Mucosa of gallbladder (tissue), 1 donor: ENCODE results near the gene MAGI1. TPM values are rescaled to one million over a fixed set of nuclear protein-coding genes. Genes with fewer than 3 reads are reported as not detected.
"Not testable (repeated sequence)": the region's sequence is repeated elsewhere in the genome, so short reads cannot be mapped to it uniquely, and the experiment has no call there.

Experiments
- DNase-seq: peaks from one replicate; pipeline ENCODE4 v3.0.0-alpha.2; 2020; ENCODE audit warnings: low spot score
- total RNA-seq: library from RNA; stranded (reverse); gene quantifications from one replicate; pipeline ENCODE4 v1.2.1, GENCODE V29; 2021
- donor health status: DM: no; HTN: no; CAD: no.

Gene MAGI1
- total RNA-seq, result 87.4 TPM

DNA sequence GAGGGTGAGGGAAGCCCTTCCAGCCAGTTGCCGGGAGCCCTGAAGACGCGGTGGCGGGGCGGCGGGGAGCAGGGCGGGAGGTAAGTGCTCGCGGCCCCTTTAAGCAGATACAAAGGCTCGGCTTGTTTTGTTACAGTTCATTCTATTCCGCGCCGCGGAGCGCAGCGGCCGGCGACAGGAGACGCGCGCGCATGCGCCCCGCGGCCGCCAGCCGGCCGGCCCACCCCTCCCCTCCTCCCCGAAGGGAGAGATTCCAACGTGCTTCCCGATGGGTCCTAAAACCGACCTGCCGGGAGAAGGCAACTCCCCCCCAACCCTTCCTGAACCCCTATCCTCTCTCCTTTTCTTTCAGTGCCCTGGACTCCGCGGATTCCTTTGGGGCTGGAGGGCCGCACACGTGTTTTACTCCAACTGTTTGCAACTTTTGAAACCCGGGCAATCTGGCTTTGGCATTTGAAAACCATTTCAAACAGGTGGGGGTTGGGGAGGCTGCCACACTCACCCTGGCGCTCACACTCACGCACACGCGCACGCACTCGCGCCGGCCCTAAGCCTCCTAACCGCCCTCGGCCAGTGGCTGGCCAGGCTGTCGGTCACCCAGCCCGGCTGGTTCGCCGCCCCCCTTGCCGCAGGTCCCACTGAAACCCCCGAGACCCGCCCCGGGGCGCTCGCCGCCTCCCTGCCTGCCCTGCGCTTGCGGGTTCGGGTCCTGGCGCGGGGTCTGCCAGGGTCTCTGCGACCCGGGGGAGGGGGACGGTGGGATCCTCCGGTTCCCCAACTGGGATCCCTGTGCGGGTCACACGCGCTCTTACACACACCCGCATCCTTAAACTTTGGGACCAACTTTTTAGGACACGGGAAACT lies at the start of gene MAGI1:
TSS of gene MAGI1 (minus strand) at position 193 of the 864 bp plus-strand sequence. CDS start 610 bp downstream, outside the sequence.
- DNase-seq, result peak; percentile 94

- no peak for DNase-seq
Observed at GRCh38 chr3:66083784-66084213, 45.1 kb upstream of the MAGI1 start.

DNA sequence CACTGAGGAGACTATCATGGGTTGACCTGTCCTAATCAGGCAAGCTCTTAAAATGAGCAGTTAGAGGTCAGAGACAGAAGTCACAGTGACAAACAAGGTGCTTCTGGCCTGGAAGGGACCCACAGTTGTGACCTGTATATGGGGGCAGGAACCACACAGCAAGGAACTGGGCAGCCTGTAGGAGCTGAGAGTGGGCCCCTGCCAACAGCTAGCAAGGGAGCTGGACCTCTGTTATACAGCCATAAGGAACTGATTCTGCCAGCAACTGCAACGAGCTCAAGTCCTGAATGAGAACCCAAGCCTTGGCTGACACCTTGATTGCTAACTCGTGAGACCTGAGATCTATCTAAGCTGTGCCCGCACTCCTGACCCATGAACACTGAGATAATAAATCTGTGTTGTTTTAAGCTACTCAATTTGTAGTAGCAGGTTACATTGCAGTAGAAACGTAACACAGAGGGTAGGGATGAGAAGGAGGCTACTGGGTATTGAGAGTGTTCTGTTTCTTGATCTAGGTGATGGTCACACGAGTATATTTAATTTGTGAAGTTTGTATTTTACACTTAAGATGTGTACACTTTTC lies 44.5 kb upstream of the MAGI1 start:
- DNase-seq, result no peak

GRCh38 chr3:66082679-66083078 lies 44.0 kb upstream of the MAGI1 start:
- DNase-seq, result no peak

DNA sequence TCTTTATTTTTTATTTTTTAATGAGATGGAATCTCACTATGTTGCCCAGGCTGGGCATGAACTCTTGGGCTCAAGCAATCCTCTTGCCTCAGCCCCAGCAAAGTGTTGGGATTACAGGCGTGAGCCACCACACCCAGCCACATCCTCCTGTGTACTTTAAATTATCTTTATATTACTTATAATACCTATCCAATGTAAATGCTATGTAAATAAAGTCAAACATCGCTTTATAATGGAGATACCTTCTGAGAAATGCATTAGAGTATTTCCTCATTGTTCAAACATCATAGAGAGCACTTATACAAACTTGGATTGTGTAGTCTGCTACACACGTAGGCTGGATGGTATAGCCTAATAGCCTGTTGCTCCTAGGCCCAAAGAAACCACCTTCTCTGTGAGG lies 41.4 kb upstream of the MAGI1 start:
- DNase-seq, result no peak

DNA sequence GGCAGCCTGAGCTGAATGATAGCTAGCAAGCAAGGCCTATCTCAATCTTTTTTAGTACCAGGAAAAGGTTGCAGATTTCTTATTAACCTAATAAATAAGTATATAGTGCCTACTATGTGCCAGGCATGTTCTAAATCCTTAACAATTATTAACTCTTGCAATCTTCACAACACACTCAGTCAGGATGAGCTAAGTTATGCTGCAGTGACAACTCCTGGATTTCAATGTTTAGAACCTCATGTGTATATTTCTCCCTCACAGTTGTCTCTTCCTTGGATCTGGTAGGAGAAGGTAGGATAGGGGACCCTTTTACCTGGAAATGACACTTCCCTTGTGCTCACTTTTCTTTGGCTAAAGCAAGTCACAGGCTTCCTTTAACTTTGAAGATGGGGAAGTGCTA lies 39.3 kb upstream of the MAGI1 start:
- DNase-seq, result no peak

DNA sequence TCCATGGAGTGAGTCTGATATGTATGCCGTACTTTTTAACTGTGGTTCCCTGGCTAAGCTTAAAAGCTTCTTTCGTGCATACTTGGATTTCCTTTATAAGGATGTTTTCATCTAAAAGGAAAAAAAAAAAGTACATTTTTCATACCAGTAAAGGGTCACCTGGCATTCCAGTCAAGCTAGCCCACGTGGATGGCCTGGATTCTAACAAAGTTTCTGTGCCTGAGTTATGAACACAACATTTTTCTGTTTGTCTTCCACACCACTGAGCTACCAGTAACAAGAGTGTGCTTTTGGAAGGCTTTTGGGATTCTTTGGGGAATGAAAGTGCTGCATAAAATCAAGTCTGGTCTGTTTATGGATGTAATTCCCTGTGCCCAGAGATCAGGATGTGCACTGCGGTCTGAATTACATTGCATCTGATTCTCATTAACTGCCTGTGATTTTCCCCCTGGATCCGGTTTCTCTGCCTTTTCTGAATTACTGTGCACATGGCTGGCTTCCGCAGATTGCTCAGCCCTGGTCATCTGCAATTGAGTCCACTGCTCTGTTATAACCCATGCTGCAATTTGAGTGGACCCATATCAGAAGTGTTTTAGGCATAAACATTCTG lies 38.2 kb upstream of the MAGI1 start:
- DNase-seq, result peak; percentile 22

- no peak for DNase-seq
Observed at GRCh38 chr3:66075281-66075680, 36.6 kb upstream of the MAGI1 start.

- DNase-seq, result peak; percentile 27
Observed at GRCh38 chr3:66073464-66074141, 34.9 kb upstream of the MAGI1 start.

DNA sequence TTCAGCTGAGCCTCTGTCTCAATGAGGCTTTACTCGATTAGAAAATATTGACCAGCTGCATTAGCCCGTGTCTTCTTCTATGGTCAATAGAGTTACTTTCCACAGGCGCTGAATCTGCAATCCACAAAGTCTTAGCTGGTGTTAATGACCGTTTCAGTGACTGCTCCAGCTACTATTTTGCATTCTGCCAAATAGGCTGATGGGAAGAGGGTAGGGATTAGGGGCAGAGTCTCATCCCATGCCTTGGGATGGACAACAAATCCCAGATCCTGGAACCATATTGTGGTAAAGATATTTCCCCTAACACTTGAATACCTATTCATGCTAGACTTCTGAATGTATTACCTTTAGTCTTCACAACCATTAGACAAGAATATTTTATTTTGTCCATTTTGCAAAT lies 29.5 kb upstream of the MAGI1 start:
- no peak for DNase-seq

GRCh38 chr3:66066963-66067617 lies 28.4 kb upstream of the MAGI1 start:
- DNase-seq, result no peak

- DNase-seq, result no peak
Observed at GRCh38 chr3:66055289-66055688, 16.6 kb upstream of the MAGI1 start.

- no peak for DNase-seq
Observed at GRCh38 chr3:66053550-66054094, 14.9 kb upstream of the MAGI1 start.

DNA sequence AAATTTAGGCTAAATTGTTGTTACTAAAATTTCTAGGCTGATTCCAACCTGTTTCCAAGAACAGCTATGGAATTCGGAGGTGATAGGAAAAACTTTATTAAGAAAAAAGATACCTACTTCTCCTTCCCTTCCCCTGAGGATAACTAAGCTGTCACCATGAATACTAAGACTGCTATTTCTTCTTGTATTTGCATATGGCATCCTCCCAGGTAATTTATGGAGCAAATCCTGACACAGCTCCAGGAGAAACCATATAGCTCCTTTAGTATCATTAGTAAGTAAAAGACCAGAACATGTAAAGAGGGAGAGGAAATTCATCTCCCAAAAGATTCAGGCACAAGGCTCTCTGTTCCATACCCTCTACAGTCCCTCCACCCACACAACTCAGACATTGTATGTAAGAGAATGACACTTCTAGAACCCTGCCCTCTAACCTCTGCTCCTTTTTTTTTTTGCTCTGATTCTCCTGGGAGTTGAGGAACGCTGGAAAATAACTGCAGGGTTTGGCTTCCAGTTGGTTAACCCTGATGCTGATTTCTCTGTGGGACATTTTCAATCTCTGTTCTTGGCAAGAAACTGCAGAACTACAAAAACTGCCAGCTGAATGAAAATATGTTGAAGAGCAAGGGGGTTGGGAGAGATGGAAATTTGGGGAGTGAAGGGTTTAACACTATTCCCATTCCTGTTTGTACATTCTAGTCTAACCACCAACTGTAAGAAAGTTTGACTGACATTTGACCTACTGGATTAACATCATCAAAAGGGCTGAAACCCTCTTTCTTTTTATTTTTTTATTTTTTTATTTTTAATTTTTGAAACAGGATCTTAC lies 14.2 kb upstream of the MAGI1 start:
- DNase-seq, result no peak

DNA sequence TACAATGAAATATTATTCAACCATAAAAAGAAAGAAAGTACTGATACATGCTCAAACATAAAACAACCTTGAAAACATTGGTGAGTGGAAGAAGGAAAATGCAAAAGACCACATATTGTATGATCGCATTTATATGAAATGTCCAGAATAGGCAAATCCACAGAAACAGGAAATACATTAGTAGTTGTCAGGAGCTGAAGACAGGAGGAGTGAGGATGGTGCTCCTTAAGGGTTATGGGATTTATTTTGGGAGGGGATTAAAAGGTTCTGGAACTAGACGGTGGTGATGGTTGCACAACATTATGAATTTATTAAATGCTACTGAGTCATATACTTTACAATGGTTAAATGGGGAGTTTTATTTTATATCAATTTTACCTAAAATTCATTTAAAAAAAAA lies 12.1 kb upstream of the MAGI1 start:
- no peak for DNase-seq

GRCh38 chr3:66048051-66048395 lies 9.3 kb upstream of the MAGI1 start:
- no peak for DNase-seq

DNA sequence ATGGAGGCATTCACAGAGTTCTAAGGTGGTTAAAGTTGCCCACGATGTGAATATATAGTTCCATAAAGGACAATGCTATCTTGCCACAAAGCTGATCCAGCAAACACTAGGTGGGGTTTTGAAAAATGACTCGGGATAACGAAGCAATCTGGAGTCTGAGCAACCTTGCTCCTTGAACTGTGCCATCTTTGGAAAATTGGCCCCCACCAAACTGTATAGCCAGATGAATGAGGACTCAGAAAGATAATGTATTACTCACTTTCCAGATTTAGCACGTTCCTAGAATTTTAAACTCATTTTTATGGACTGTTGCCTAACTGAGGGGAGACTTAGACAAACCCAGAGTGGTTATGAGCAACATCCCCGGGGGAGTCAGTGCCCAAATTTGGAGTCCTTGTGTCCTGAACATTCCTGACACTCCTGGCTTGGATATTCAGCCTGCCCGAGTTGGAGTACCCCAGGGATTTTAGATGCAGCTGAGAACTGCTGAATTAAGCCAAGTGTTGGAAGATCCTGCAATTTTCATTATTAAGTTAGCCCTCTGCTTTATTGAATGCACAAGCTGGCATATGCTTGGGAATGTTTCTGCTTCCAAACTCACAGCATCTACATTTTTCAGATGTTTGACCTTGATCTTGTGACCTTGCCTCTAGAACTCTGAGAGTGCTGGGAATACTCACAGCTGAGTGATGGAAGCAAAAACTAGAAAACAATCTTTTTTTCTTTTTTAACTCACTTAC lies 8.8 kb upstream of the MAGI1 start:
- peak; percentile 30 for DNase-seq

DNA sequence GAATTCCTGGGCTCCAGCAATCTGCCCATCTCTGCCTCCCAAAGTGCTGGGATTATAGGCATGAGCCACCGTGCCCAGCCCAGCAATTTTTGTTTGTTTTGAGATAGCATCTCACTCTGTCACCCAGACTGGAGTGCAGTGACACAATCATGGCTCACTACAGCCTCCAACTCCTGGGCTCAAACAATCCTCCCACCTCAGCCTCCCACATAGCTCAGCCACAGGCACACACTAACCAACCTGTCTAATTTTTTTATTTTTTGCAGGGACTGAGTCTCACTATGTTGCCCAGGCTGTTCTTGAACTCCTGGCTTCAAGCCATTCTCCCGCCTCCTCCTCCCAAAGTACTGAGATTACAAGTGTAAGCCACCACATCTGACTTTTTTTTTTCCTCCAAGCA lies 7.6 kb upstream of the MAGI1 start:
- DNase-seq, result not testable (repeated sequence)

DNA sequence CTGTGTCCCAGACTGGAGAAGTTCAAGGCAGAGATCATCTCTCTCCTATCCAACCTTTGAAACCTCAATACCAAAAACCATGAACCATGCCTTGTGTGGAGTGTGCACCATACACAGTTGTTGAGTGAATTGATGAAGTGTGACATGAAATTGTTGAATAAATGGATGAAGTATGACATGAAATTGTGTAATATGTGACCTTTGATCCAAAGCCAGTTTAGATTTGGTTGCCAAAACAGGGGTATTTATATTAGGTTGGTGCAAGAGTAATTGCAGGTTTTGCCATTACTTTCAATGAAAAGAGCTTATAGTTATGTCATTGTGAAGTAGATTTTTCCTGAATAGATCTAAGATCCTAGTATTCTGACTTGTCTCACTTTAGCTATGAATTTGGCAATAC lies 3.1 kb upstream of the MAGI1 start:
- no peak for DNase-seq

- no peak for DNase-seq
Observed at GRCh38 chr3:66041116-66041515, 2.4 kb upstream of the MAGI1 start.
